ENCODE results near the gene TRIP4.

DNA sequence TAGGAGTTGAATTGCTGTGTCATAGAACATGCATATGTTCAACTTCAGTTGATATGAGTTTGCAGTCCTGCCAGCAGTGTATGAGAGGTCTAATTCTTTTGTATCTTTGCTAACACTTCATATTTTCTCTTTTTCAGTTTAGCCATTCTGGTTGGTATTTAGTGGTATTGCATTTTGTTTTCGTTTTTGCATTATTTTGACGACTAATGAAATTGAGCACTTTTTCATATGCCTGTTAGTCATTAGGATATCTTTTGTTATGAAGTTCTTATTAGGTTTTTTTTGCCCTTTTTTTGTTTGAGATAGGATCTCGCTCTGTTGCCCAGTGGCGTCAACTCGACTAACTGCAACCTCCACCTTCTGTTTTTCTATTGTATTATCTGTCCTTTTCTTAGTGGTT is 9.2 kb downstream of the TRIP4 start:
- TF ChIP-seq ESRRA (CRISPR knock-in tag; IDR thresholded peaks at IDR 0.05; ENCODE audit: borderline replicate concordance) = no peak
- no peak for TF ChIP-seq CTCF (IDR thresholded peaks at IDR 0.05)
- TF ChIP-seq JUN (CRISPR knock-in tag; IDR thresholded peaks at IDR 0.05) = no peak
- TF ChIP-seq, protein P1, sequence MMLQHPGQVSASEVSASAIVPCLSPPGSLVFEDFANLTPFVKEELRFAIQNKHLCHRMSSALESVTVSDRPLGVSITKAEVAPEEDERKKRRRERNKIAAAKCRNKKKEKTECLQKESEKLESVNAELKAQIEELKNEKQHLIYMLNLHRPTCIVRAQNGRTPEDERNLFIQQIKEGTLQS (CRISPR knock-in tag; conservative IDR thresholded peaks at IDR 0.05) = no peak
- TF ChIP-seq ZNF317 (CRISPR knock-in tag; IDR thresholded peaks at IDR 0.05; ENCODE audit: borderline replicate concordance, low read depth) = no peak
- TF ChIP-seq, protein P2, sequence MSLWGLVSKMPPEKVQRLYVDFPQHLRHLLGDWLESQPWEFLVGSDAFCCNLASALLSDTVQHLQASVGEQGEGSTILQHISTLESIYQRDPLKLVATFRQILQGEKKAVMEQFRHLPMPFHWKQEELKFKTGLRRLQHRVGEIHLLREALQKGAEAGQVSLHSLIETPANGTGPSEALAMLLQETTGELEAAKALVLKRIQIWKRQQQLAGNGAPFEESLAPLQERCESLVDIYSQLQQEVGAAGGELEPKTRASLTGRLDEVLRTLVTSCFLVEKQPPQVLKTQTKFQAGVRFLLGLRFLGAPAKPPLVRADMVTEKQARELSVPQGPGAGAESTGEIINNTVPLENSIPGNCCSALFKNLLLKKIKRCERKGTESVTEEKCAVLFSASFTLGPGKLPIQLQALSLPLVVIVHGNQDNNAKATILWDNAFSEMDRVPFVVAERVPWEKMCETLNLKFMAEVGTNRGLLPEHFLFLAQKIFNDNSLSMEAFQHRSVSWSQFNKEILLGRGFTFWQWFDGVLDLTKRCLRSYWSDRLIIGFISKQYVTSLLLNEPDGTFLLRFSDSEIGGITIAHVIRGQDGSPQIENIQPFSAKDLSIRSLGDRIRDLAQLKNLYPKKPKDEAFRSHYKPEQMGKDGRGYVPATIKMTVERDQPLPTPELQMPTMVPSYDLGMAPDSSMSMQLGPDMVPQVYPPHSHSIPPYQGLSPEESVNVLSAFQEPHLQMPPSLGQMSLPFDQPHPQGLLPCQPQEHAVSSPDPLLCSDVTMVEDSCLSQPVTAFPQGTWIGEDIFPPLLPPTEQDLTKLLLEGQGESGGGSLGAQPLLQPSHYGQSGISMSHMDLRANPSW (CRISPR knock-in tag; conservative IDR thresholded peaks at IDR 0.05; ENCODE audit: low read depth) = no peak
- TF ChIP-seq KAT7 (CRISPR knock-in tag; IDR thresholded peaks at IDR 0.05; ENCODE audit: borderline replicate concordance) = no peak
- no peak for TF ChIP-seq TP53 (CRISPR knock-in tag; IDR thresholded peaks at IDR 0.05)
- TF ChIP-seq ATF1 (CRISPR knock-in tag; IDR thresholded peaks at IDR 0.05) = no peak
- no peak for TF ChIP-seq TCF7 (CRISPR knock-in tag; IDR thresholded peaks at IDR 0.05; ENCODE audit: low read depth)
- TF ChIP-seq SP1 (CRISPR knock-in tag; conservative IDR thresholded peaks at IDR 0.05) = no peak
- no peak for TF ChIP-seq FOXJ3 (CRISPR knock-in tag; IDR thresholded peaks at IDR 0.05; ENCODE audit: borderline replicate concordance)
